Measurements from ENCODE around the gene GNG5.
"Not testable (repeated sequence)": the region's sequence is repeated elsewhere in the genome, so short reads cannot be mapped to it uniquely, and the experiment has no call there.

GNG5 gene

GRCh38 chr1:84509029-84509428 lies 2.6 kb upstream of the GNG5 start:
- no peaks in the 10 kb centered on the region for H3K9me3 ChIP-seq (ENCODE audit: control insufficient read depth, low read length)
- WGBS, 2 experiments: 91 to 94% methylated on average over 4 of the region's 4 CpGs
- H3K4me3 ChIP-seq (ENCODE audit: insufficient read depth, low read depth, low read length): no peak overlapping the region
- no peaks in the 10 kb centered on the region for H3K36me3 ChIP-seq (ENCODE audit: control insufficient read depth, insufficient read depth, low read length)
- H3K27me3 ChIP-seq (ENCODE audit: control insufficient read depth, insufficient read depth, low read length, poor library complexity, severe bottlenecking): no peaks in the 10 kb centered on the region
- peaks cover under 1% of the 10 kb centered on the region for H3K4me1 ChIP-seq (ENCODE audit: control insufficient read depth, insufficient read depth, low read length)
- no peak overlapping the region for H3K27ac ChIP-seq (ENCODE audit: insufficient read depth, low read depth, low read length, poor library complexity, severe bottlenecking)

- Histone ChIP-seq H3K27ac (ENCODE audit: insufficient read depth, low read depth, low read length, poor library complexity, severe bottlenecking) (no peak overlapping the region), H3K27me3 (ENCODE audit: control insufficient read depth, insufficient read depth, low read length, poor library complexity, severe bottlenecking) (no peaks in the 10 kb centered on the region), H3K9me3 (ENCODE audit: control insufficient read depth, low read length) (no peaks in the 10 kb centered on the region), H3K4me3 (ENCODE audit: insufficient read depth, low read depth, low read length) (no peak overlapping the region), H3K36me3 (ENCODE audit: control insufficient read depth, insufficient read depth, low read length) (no peaks in the 10 kb centered on the region), H3K4me1 (ENCODE audit: control insufficient read depth, insufficient read depth, low read length) (peaks cover 6% of the 10 kb centered on the region)
- 93 to 100% methylated on average over 1 of the region's 1 CpG for WGBS, 2 experiments
Measured at GRCh38 chr1:84508510-84508909, 2.1 kb upstream of the GNG5 start.

- 95 to 97% methylated on average over 14 of the region's 14 CpGs for WGBS, 2 experiments
Measured at GRCh38 chr1:84507887-84508286, 1.5 kb upstream of the GNG5 start.

GRCh38 chr1:84506729-84507453 lies 510 bp upstream of the GNG5 start:
- no peaks in the 10 kb centered on the region for H3K27me3 ChIP-seq (ENCODE audit: control insufficient read depth, insufficient read depth, low read length, poor library complexity, severe bottlenecking)
- 18% methylated on average over 22 to 24 of the region's 26 CpGs for WGBS, 2 experiments
- H3K4me1 ChIP-seq (ENCODE audit: control insufficient read depth, insufficient read depth, low read length): peaks cover 6% of the 10 kb centered on the region
- peak overlapping the region; percentile 77 for H3K4me3 ChIP-seq (ENCODE audit: insufficient read depth, low read depth, low read length)
- H3K9me3 ChIP-seq (ENCODE audit: control insufficient read depth, low read length): no peaks in the 10 kb centered on the region
- H3K27ac ChIP-seq (ENCODE audit: insufficient read depth, low read depth, low read length, poor library complexity, severe bottlenecking): peak overlapping the region; percentile 95
- H3K36me3 ChIP-seq (ENCODE audit: control insufficient read depth, insufficient read depth, low read length): no peaks in the 10 kb centered on the region

More at GRCh38 chr1:84507887-84508286, 1.5 kb upstream of the GNG5 start:
- H3K4me3 ChIP-seq (ENCODE audit: insufficient read depth, low read depth, low read length); H3K27ac ChIP-seq (ENCODE audit: insufficient read depth, low read depth, low read length, poor library complexity, severe bottlenecking); H3K4me1 ChIP-seq (ENCODE audit: control insufficient read depth, insufficient read depth, low read length); H3K36me3 ChIP-seq (ENCODE audit: control insufficient read depth, insufficient read depth, low read length); H3K27me3 ChIP-seq (ENCODE audit: control insufficient read depth, insufficient read depth, low read length, poor library complexity, severe bottlenecking); H3K9me3 ChIP-seq (ENCODE audit: control insufficient read depth, low read length): not testable (repeated sequence)

DNA sequence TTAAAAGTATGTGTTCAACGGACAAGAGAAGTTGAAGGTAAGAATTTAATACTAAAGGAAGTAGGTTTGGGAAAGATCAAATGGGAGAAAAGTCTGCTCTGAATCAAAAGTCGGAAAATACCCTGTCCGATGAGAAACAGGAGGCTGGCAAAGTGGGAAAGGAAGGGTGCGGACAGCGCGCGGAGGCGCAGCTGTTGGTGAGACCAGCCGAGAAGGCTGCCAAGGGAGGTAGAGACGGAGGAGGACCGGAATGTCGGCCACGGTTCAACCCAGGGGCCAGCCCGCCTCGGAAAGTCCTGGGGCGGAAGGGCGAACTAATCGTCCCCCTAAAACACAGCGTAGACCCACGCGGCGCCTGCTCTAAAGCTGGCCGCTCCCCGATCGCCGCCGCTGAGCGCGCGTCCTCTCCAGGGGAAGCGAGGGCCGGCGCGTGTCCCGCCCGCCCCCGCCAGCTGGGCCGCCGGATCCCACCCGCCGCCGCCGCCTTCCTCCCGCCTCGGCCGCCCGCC lies 834 bp downstream of the GNG5 start:
- Histone ChIP-seq H3K9me3 (ENCODE audit: control insufficient read depth, low read length) (no peaks in the 10 kb centered on the region), H3K27ac (ENCODE audit: insufficient read depth, low read depth, low read length, poor library complexity, severe bottlenecking) (peak overlapping the region; percentile 95), H3K27me3 (ENCODE audit: control insufficient read depth, insufficient read depth, low read length, poor library complexity, severe bottlenecking) (no peaks in the 10 kb centered on the region), H3K4me1 (ENCODE audit: control insufficient read depth, insufficient read depth, low read length) (peaks cover 6% of the 10 kb centered on the region), H3K36me3 (ENCODE audit: control insufficient read depth, insufficient read depth, low read length) (peaks cover 6% of the 10 kb centered on the region), H3K4me3 (ENCODE audit: insufficient read depth, low read depth, low read length) (peak overlapping the region; percentile 77)
- 0 to 1% methylated on average over 47 of the region's 47 CpGs for WGBS, 2 experiments

DNA sequence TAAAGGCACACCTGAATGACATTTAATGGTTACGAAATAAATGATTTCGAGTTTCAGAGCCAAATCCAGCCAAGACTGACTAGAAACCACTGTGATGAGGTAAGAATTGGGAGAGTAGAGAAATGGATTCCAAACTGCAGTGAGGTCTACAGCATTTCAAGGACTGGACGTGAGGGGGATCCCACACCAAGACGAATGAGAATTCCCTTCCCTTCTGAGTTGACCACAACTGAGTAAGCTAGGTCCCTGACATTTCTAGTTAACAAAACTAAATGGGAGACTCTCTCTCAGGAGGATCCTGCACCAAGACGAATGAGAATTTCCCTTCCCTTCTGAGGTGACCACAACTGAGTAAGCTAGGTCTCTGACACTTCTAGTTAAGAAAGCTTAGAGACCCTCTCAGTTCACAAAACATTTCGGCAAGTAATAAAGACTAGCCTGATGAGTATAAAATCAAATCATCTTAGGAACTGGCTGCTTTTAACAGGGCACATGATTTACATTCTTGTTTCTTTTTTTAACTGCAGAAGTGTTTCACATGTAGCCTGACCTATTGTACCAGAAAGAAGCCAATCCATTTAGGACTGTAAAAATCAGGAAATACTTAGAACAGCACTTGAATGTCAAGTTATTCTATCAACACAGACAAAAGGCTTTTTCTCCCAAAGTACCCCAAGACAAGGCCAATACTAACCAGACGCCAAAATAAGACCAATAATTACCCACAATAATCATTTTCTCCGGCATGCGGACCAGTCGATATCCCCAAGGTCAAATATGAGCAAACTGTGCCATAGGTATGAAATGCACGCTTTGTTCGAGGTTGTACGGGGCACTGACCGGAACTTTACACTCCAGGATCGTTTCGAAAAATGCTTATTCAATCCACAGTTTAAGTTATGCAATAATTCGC lies 1.5 kb downstream of the GNG5 start:
- peak overlapping the region; percentile 77 for H3K4me3 ChIP-seq (ENCODE audit: insufficient read depth, low read depth, low read length)
- no peaks in the 10 kb centered on the region for H3K27me3 ChIP-seq (ENCODE audit: control insufficient read depth, insufficient read depth, low read length, poor library complexity, severe bottlenecking)
- H3K36me3 ChIP-seq (ENCODE audit: control insufficient read depth, insufficient read depth, low read length): peaks cover 6% of the 10 kb centered on the region
- no peak overlapping the region for H3K27ac ChIP-seq (ENCODE audit: insufficient read depth, low read depth, low read length, poor library complexity, severe bottlenecking)
- H3K9me3 ChIP-seq (ENCODE audit: control insufficient read depth, low read length): no peaks in the 10 kb centered on the region
- H3K4me1 ChIP-seq (ENCODE audit: control insufficient read depth, insufficient read depth, low read length): peaks cover 6% of the 10 kb centered on the region
- WGBS, 2 experiments: 16 to 17% methylated on average over 17 of the region's 17 CpGs

- Histone ChIP-seq H3K27ac (ENCODE audit: insufficient read depth, low read depth, low read length, poor library complexity, severe bottlenecking) (no peak overlapping the region), H3K36me3 (ENCODE audit: control insufficient read depth, insufficient read depth, low read length) (peaks cover 12% of the 10 kb centered on the region), H3K4me1 (ENCODE audit: control insufficient read depth, insufficient read depth, low read length) (peaks cover 6% of the 10 kb centered on the region), H3K4me3 (ENCODE audit: insufficient read depth, low read depth, low read length) (no peak overlapping the region), H3K9me3 (ENCODE audit: control insufficient read depth, low read length) (no peaks in the 10 kb centered on the region), H3K27me3 (ENCODE audit: control insufficient read depth, insufficient read depth, low read length, poor library complexity, severe bottlenecking) (no peaks in the 10 kb centered on the region)
- 94 to 99% methylated on average over 5 of the region's 5 CpGs for WGBS, 2 experiments
Measured at GRCh38 chr1:84502927-84503326, 3.5 kb downstream of the GNG5 start.

DNA sequence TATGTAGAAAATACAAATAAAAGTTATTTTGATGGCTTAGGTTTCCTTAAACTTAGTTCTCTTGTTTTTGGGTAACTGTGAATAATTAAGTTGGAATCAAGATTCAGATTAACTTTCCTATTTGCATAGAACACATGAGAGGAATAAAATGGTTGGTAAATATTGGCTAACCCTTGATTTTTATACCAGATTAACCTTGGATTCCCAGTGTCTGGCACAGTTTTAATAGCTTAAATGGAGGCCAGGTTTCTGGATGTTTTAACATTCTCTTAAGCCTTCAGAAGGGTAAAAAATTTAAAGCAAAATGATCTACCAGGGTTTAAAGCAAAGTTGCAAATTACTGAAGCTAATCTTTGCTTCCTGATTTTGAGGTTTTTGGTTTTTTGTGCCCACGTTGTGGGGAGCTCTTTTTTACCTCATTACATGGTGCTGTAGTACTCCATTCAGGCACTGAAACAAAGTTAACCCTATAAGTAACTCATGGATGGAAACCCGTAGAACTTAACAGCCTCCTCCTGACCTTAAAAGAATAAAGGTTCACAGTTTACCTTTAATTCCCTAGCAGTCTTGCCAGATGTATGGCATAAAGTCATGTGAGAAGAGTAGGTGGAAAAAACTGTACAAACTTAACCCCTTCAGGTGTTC lies 8.6 kb downstream of the GNG5 start:
- no peaks in the 10 kb centered on the region for H3K9me3 ChIP-seq (ENCODE audit: control insufficient read depth, low read length)
- H3K36me3 ChIP-seq (ENCODE audit: control insufficient read depth, insufficient read depth, low read length): peaks cover 31% of the 10 kb centered on the region
- 83 to 89% methylated on average over 2 of the region's 2 CpGs for WGBS, 2 experiments
- H3K4me1 ChIP-seq (ENCODE audit: control insufficient read depth, insufficient read depth, low read length): no peaks in the 10 kb centered on the region
- no peak overlapping the region for H3K4me3 ChIP-seq (ENCODE audit: insufficient read depth, low read depth, low read length)
- no peaks in the 10 kb centered on the region for H3K27me3 ChIP-seq (ENCODE audit: control insufficient read depth, insufficient read depth, low read length, poor library complexity, severe bottlenecking)
- no peak overlapping the region for H3K27ac ChIP-seq (ENCODE audit: insufficient read depth, low read depth, low read length, poor library complexity, severe bottlenecking)

GRCh38 chr1:84496498-84496897 lies 9.9 kb downstream of the GNG5 start:
- no peaks in the 10 kb centered on the region for H3K9me3 ChIP-seq (ENCODE audit: control insufficient read depth, low read length)
- H3K4me3 ChIP-seq (ENCODE audit: insufficient read depth, low read depth, low read length): no peak overlapping the region
- H3K36me3 ChIP-seq (ENCODE audit: control insufficient read depth, insufficient read depth, low read length): peaks cover 42% of the 10 kb centered on the region
- H3K4me1 ChIP-seq (ENCODE audit: control insufficient read depth, insufficient read depth, low read length): no peaks in the 10 kb centered on the region
- no peaks in the 10 kb centered on the region for H3K27me3 ChIP-seq (ENCODE audit: control insufficient read depth, insufficient read depth, low read length, poor library complexity, severe bottlenecking)
- H3K27ac ChIP-seq (ENCODE audit: insufficient read depth, low read depth, low read length, poor library complexity, severe bottlenecking): no peak overlapping the region
- WGBS, 2 experiments: 84 to 95% methylated on average over 2 to 3 of the region's 3 CpGs

GRCh38 chr1:84493747-84494146 lies 12.6 kb downstream of the GNG5 start:
- no peaks in the 10 kb centered on the region for H3K27me3 ChIP-seq (ENCODE audit: control insufficient read depth, insufficient read depth, low read length, poor library complexity, severe bottlenecking)
- no peaks in the 10 kb centered on the region for H3K4me1 ChIP-seq (ENCODE audit: control insufficient read depth, insufficient read depth, low read length)
- no peaks in the 10 kb centered on the region for H3K9me3 ChIP-seq (ENCODE audit: control insufficient read depth, low read length)
- H3K27ac ChIP-seq (ENCODE audit: insufficient read depth, low read depth, low read length, poor library complexity, severe bottlenecking): no peak overlapping the region
- WGBS, 2 experiments: 100% methylated on average over 1 of the region's 1 CpG
- peaks cover 49% of the 10 kb centered on the region for H3K36me3 ChIP-seq (ENCODE audit: control insufficient read depth, insufficient read depth, low read length)
- no peak overlapping the region for H3K4me3 ChIP-seq (ENCODE audit: insufficient read depth, low read depth, low read length)

Data from ectodermal cell (in vitro differentiated cells).